NCI-H146 (cell line): Measurements from ENCODE around the gene NFIC.
"Not testable (repeated sequence)": the region's sequence is repeated elsewhere in the genome, so short reads cannot be mapped to it uniquely, and the experiment has no call there.

ENCODE experiments used
- DNase-seq: peaks from one replicate; lab custom pipeline; 2025; lab: John Stamatoyannopoulos, UW

NFIC gene

DNA sequence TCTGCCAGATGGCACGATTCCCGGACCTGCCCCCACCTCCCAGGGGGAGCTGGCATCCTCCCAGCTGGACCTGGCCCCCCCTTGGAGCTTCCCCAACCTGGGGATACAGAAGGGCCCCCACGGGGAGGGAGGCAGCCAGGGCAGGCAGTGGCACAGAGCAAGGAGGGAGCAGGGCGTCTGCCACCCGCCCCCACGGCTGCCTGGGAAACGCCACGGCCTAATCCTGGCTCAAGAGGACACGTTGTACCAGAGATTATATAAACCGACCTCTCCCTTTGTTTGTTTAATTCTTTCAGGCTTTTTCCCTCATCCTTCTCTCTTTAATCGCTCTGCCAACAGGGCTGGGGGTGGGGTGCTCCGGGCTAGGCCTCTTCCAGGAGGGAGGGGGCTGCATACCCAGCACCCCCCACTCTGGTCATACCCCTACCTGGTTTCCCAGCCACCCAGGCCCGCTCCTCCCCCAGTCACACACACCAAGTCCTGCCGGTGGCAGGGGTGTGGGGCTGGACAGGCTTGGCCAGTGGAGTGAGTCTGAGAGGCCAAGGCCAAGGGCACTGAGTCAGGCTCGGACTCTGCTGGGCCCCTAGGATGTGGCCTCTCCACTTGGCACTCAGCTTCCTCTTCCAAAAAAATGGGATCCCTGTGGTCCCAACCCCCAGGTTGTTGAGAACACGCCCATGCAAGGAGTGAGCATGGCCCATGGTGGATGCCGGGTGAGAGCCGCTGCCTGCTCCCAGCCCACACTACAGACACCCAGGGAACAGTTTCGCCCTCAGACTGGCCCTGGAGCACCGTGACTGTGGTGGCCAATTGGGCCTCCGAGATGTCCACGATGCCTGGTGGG lies 29.5 kb upstream of the NFIC start:
- no peak for DNase-seq

GRCh38 chr19:3338541-3339181 lies 27.7 kb upstream of the NFIC start:
- DNase-seq, result no peak

DNA sequence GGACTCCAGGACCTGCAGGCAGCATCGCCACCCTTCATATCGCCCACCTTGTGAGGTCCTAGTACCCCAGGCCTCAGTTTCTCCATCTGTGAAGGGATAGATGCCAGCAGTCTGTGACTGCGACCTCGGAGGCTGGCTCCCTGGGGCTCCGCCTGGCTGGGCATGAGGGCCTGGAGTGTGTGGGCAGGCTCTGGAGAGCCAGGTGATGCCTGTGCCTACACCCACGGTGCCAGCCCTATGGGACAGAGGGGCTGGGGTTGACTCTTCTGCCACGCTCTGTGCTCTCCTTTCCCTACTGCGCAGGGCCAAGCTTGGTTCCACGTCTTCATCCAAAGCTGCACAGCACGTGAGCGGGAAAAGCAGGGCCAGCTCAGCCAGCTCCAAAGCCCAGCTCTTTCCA lies 26.0 kb upstream of the NFIC start:
- no peak for DNase-seq

DNA sequence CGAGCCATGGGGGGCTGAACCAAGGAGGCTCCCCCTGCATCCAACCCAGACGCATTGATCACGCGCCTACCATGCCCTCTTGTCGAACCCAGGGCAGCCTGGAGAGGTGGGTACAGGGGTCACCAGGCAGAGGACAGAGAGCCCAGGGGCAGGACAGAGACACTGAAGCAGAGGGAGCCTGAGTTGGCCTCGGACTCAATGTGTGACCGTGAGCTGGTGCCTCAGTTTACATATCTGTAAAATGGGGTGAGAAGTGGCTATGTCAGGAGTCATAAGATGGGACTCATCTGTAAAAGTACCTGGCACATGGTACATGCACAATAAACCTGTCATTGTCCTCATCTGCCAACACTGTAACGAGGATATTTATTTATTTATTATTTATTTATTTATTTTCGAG lies 24.1 kb upstream of the NFIC start:
- no peak for DNase-seq

DNA sequence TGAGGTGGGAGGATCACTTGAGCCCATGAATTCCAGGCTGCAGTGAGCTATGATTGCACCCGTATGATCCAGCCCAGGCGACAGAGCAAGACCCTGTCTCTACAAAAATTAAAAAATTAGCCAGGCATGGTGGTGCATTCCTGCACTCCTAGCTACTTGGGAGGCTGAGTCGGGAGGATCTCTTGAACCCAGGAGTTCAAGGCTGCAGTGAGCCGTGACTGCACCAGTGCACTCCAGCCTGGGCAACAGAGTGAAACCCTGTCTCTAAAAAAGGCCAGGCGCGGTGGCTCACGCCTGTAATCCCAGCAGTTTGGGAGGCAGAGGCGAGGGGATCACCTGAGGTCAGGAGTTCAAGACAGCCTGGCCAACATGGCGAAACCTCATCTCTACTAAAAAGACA lies 23.4 kb upstream of the NFIC start:
- DNase-seq, result not testable (repeated sequence)

GRCh38 chr19:3343619-3344502 lies 22.5 kb upstream of the NFIC start:
- DNase-seq, result no peak

- no peak for DNase-seq
Measured at GRCh38 chr19:3344608-3345598, 21.5 kb upstream of the NFIC start.

GRCh38 chr19:3345850-3346460 lies 20.4 kb upstream of the NFIC start:
- DNase-seq, result no peak

GRCh38 chr19:3346677-3347353 lies 19.6 kb upstream of the NFIC start:
- DNase-seq, result no peak

- no peak for DNase-seq
Measured at GRCh38 chr19:3348042-3348441, 18.3 kb upstream of the NFIC start.

GRCh38 chr19:3348469-3348868 lies 17.9 kb upstream of the NFIC start:
- not testable (repeated sequence) for DNase-seq

- no peak for DNase-seq
Measured at GRCh38 chr19:3350014-3350663, 16.2 kb upstream of the NFIC start.

- DNase-seq, result no peak
Measured at GRCh38 chr19:3351702-3352447, 14.5 kb upstream of the NFIC start.

DNA sequence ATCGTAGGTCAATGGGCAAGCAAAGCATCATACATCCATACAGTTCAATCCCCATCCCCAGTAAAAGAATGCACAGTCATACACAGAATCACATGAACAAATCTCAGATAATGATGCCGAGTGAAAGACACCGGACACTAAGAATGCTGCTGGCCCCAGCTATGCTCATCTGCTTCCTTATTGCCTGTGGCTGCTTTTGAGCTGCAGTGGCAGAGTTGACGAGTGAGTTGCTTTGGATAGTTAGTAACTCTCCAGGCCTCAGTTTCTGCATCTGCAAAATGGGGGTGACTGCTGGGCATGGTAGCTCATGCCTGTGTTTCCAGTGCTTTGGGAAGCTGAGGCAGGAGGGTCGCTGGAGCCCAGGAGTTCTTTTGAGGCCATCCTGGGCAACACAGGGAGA lies 12.9 kb upstream of the NFIC start:
- no peak for DNase-seq

- no peak for DNase-seq
Measured at GRCh38 chr19:3356805-3357204, 9.6 kb upstream of the NFIC start.

GRCh38 chr19:3357271-3357991 lies 9.0 kb upstream of the NFIC start:
- DNase-seq, result no peak

DNA sequence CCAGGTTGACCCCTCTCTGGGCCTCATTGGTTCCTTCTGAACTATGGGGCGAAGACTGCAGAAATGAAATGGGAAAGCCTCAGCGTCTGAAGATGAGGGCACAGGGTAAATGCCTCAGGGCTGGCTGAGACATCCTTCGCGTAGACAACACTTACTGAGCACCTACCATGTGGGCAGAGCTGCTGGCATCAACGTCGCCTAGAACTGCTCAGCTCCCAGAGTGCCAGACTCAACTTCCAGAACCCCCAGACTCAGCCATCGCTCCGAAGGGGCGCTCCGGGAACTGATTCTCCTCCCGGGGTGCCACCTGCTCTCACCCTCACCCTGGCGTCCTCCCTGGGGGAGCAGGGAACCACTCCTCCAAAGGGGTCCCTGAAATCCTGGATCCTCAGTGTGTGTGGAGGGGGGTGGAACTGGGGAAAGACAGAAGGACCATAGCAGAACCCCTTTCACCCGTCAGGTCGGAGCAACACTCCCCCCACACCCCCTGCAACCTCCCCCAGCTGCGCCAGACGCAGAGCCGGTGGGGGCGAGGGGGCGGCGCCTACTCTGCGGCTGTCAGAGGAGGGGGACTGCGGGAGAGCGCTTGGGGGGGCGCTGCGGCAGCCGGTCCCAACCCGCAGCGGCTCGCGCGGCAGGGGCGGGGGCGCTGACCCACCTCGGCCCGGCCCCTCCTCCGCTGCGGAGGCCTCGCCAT lies 8.2 kb upstream of the NFIC start:
- no peak for DNase-seq

- DNase-seq, result no peak
Measured at GRCh38 chr19:3358689-3359014, 7.7 kb upstream of the NFIC start.
